Ovary (tissue), 9 donors: ENCODE data around the gene GJB4. TPM values are rescaled to one million over a fixed set of nuclear protein-coding genes. Genes with fewer than 3 reads are reported as not detected.
"Not testable (repeated sequence)": the region's sequence is repeated elsewhere in the genome, so short reads cannot be mapped to it uniquely, and the experiment has no call there.

ENCODE experiments used
- DNase-seq, 5 donors: peaks; one replicate each; pipeline ENCODE4 v3.0.0-alpha.2; 2019 to 2020
- H3K27ac ChIP-seq, 2 donors: fragments of 200-600 bp; one replicate each; pipeline versions ENCODE4 v1.5.1 to v1.8.0; 2019 to 2022
- H3K27me3 ChIP-seq: fragments of 200-600 bp; one replicate; pipeline ENCODE4 v1.8.0; 2022
- H3K36me3 ChIP-seq: fragments of 200-600 bp; sonication (generic); one replicate; pipeline ENCODE4 v1.5.1; 2019
- H3K4me1 ChIP-seq: one replicate; pipeline ENCODE4 v1.8.1; 2013; ENCODE audit warnings: mild to moderate bottlenecking, moderate library complexity; ENCODE audit not compliant: insufficient read depth
- H3K4me3 ChIP-seq: fragments of 200-600 bp; sonication (generic); one replicate; pipeline ENCODE4 v1.5.1; 2017
- H3K9me3 ChIP-seq, 2 donors: fragments of 200-600 bp in 1 of 2; sonication (generic) in 1 of 2; one replicate each; pipeline versions ENCODE4 v1.5.1 to v1.8.1; 2013 to 2019; ENCODE audit warnings: mild to moderate bottlenecking in 1 of 2, moderate library complexity in 1 of 2
- EP300 ChIP-seq: sonication (generic); formaldehyde crosslinking; IDR thresholded peaks from one replicate; pipeline ENCODE4 v1.6.1; 2017; ENCODE audit warnings: antibody characterized with exemption
- POLR2A ChIP-seq: fragments of 450-650 bp; IDR thresholded peaks from one replicate; pipeline ENCODE4 v1.6.1; 2017; ENCODE audit warnings: antibody characterized with exemption, mild to moderate bottlenecking, moderate library complexity
- WGBS, 3 donors: extraction: QIAGEN DNeasy Blood & Tissue Kit in 1 of 3; methylation state at CpG; one replicate each; pipeline versions ENCODE4 v1.1.5 to v1.1.7; 2013 to 2017; 5-methylcytosine and 5-hydroxymethylcytosine counted together
- intact Hi-C, 4 donors: fragments of 100-400 bp; cut with DNase I; formaldehyde crosslinking; loops; one replicate each; pipeline versions ENCODE4 v1.11.0 to v1.15.1; 2022 to 2023
- polyA plus RNA-seq, 2 donors: library from polyadenylated mRNA; stranded (reverse); fragments of 200-250 nt in 1 of 2; fragments of 350-450 nt in 1 of 2; fragmentation: Illumina TruSeq in 1 of 2; extraction: RNeasy Lipid Tissue Mini Kit (QIAGEN cat#74804) in 1 of 2; gene quantifications; one replicate each; pipeline ENCODE4 v1.2.3, GENCODE V29; 2013 to 2014
- total RNA-seq, 7 donors: library from RNA; depleted of rRNA in 2 of 7; stranded (reverse); fragments of >200 nt in 2 of 7; fragmentation: NEBNext Ultra II Directional in 3 of 7; extraction: Animal tissue kit (Norgen Biotek cat#: 25700) in 3 of 7; gene quantifications; one replicate each; pipeline versions ENCODE4 v1.1.0 to v1.2.4, GENCODE V29; 2016 to 2023
- TF ChIP-seq, protein P1 (sequence below), 3 donors: fragments of 450-650 bp in 2 of 3; fragments of 200-600 bp in 1 of 3; IDR thresholded peaks; one replicate each; pipeline versions ENCODE4 v1.5.1 to v1.8.0; 2016 to 2022; ENCODE audit warnings: antibody characterized with exemption in 3 of 3, mild to moderate bottlenecking in 1 of 3
- donor health status: DM: no; HTN: no; CAD: no; lungs with moderate emphysema.
- donor health status: DM: no; HTN: no; CAD: no.
- donor health status: Bipolar disorder and iron deficiency.
- donor health status: DM: yes; HTN: yes; CAD: no.
- donor health status: DM: no; HTN: no; CAD: no.
- donor health status: DM: yes; HTN: yes; CAD: no.

The GJB4 gene
- total and polyA plus RNA-seq, 9 donors: not detected

- H3K4me3 ChIP-seq: no peak overlapping the region
- TF ChIP-seq EP300 (no peak), POLR2A (no peak)
- TF ChIP-seq, protein P1, sequence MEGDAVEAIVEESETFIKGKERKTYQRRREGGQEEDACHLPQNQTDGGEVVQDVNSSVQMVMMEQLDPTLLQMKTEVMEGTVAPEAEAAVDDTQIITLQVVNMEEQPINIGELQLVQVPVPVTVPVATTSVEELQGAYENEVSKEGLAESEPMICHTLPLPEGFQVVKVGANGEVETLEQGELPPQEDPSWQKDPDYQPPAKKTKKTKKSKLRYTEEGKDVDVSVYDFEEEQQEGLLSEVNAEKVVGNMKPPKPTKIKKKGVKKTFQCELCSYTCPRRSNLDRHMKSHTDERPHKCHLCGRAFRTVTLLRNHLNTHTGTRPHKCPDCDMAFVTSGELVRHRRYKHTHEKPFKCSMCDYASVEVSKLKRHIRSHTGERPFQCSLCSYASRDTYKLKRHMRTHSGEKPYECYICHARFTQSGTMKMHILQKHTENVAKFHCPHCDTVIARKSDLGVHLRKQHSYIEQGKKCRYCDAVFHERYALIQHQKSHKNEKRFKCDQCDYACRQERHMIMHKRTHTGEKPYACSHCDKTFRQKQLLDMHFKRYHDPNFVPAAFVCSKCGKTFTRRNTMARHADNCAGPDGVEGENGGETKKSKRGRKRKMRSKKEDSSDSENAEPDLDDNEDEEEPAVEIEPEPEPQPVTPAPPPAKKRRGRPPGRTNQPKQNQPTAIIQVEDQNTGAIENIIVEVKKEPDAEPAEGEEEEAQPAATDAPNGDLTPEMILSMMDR (IDR thresholded peaks at IDR 0.05): no peak
- no peak for DNase-seq
- H3K27me3 ChIP-seq: no peaks in the 10 kb centered on the region
- intact Hi-C loops: no loop called here
- 83 to 87% (median 86%) methylated on average over 9 of the region's 9 CpGs for WGBS, 3 donors
- no peaks in the 10 kb centered on the region for H3K9me3 ChIP-seq
- no peaks in the 10 kb centered on the region for H3K4me1 ChIP-seq
- no peak overlapping the region for H3K27ac ChIP-seq
- no peaks in the 10 kb centered on the region for H3K36me3 ChIP-seq
Observed at GRCh38 chr1:34808051-34808810, 48.7 kb downstream of the GJB4 start.

- H3K4me3 ChIP-seq, H3K4me1 ChIP-seq, intact Hi-C loops, H3K27me3 ChIP-seq, H3K36me3 ChIP-seq, DNase-seq, H3K27ac ChIP-seq, H3K9me3 ChIP-seq: not testable (repeated sequence)
- 91 to 95% (median 92%) methylated on average over 3 of the region's 3 CpGs for WGBS, 3 donors
Observed at GRCh38 chr1:34810781-34811180, 51.2 kb downstream of the GJB4 start.

Other genes starting within 250 kb of the GJB4 start
- not detected for gene GJB5, start 4.7 kb upstream of the GJB4 start, total RNA-seq
- not detected for gene GJB5, start 4.7 kb upstream of the GJB4 start, polyA plus RNA-seq
- 1 to 10 TPM in 1 of 7 donors, under 1 TPM in 3, not detected in 3; 0.23 to 1.7 (median 0.32) TPM for gene GJB3, start 21.5 kb downstream of the GJB4 start, total RNA-seq
- not detected for gene GJB3, start 21.5 kb downstream of the GJB4 start, polyA plus RNA-seq
- gene GJA4, start 33.3 kb downstream of the GJB4 start, total RNA-seq: 100 to 1,000 TPM in 1 of 7 donors, 10 to 100 TPM in 2, 1 to 10 TPM in 4; 4.9 to 149 (median 9.5) TPM
- gene GJA4, start 33.3 kb downstream of the GJB4 start, polyA plus RNA-seq: 10 to 100 TPM in 1 of 2 donors, 1 to 10 TPM in 1; 7.9 to 19.4 TPM
- 10 to 100 TPM; 15.4 to 32.3 (median 24.4) TPM for gene SMIM12, start 100.0 kb downstream of the GJB4 start, total RNA-seq
- 10 to 100 TPM; 18.4 to 28.1 TPM for gene SMIM12, start 100.0 kb downstream of the GJB4 start, polyA plus RNA-seq
- gene DLGAP3, start 169.9 kb downstream of the GJB4 start, total RNA-seq: under 1 TPM; 0.11 to 0.62 (median 0.20) TPM
- under 1 TPM; 0.05 to 0.10 TPM for gene DLGAP3, start 169.9 kb downstream of the GJB4 start, polyA plus RNA-seq
- gene TMEM35B, start 225.6 kb downstream of the GJB4 start, total RNA-seq: 10 to 100 TPM; 19.6 to 54.3 (median 25.0) TPM
- gene TMEM35B, start 225.6 kb downstream of the GJB4 start, polyA plus RNA-seq: 10 to 100 TPM; 54.6 to 58.7 TPM